ENCODE results near the gene LGR6.

GRCh38 chr1:202221911-202222909, 28.6 kb downstream of the LGR6 start:
- TF ChIP-seq POLR2AphosphoS5 (IDR thresholded peaks at IDR 0.05; ENCODE audit: low read depth, low read length) (no peak), SIN3A (IDR thresholded peaks at IDR 0.05; ENCODE audit: borderline replicate concordance, insufficient read depth, low read length) (no peak), TAF1 (IDR thresholded peaks at IDR 0.05; ENCODE audit: borderline replicate concordance, insufficient read depth, low read length) (no peak), FOXP2 (optimal IDR thresholded peaks at IDR 0.05; ENCODE audit: borderline replicate concordance, extremely low read depth, extremely low read length, insufficient read depth) (no peak)
- TF ChIP-seq, protein P1, sequence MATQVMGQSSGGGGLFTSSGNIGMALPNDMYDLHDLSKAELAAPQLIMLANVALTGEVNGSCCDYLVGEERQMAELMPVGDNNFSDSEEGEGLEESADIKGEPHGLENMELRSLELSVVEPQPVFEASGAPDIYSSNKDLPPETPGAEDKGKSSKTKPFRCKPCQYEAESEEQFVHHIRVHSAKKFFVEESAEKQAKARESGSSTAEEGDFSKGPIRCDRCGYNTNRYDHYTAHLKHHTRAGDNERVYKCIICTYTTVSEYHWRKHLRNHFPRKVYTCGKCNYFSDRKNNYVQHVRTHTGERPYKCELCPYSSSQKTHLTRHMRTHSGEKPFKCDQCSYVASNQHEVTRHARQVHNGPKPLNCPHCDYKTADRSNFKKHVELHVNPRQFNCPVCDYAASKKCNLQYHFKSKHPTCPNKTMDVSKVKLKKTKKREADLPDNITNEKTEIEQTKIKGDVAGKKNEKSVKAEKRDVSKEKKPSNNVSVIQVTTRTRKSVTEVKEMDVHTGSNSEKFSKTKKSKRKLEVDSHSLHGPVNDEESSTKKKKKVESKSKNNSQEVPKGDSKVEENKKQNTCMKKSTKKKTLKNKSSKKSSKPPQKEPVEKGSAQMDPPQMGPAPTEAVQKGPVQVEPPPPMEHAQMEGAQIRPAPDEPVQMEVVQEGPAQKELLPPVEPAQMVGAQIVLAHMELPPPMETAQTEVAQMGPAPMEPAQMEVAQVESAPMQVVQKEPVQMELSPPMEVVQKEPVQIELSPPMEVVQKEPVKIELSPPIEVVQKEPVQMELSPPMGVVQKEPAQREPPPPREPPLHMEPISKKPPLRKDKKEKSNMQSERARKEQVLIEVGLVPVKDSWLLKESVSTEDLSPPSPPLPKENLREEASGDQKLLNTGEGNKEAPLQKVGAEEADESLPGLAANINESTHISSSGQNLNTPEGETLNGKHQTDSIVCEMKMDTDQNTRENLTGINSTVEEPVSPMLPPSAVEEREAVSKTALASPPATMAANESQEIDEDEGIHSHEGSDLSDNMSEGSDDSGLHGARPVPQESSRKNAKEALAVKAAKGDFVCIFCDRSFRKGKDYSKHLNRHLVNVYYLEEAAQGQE (IDR thresholded peaks at IDR 0.05; ENCODE audit: insufficient read depth in 1 of 2, low read depth in 2 of 2, low read length in 2 of 2) = no peak

All from PFSK-1 (cell line).